Measurements from ENCODE around the gene ARHGAP20.

DNA sequence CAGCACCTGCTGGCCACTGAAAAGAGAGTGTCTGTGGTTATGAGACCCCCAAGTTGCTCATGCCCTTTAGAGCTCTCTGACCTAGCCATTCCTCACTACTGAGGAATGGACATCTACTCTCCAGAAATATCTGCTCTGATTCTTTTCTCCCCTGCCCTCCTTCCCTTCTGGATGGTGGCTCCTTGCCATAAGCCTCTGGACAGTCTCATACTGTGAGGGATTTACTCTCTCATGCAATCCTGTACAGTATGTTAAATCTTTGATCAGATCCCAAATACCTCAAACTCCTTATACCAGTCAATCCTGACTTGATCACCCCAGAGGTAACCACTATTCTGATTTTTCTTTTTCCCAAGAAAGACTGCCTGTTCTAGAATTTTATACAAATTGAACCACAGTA lies 80.7 kb downstream of the ARHGAP20 start:
- TF ChIP-seq RARB (CRISPR knock-in tag; IDR thresholded peaks at IDR 0.05): no peak
- no peak for TF ChIP-seq ISL1 (CRISPR knock-in tag; IDR thresholded peaks at IDR 0.05)

Data from SK-N-SH treated with all-trans-retinoic acid at 6 μM for 48 hours (cell line).